Tibial nerve (tissue), 4 donors: ENCODE data around the gene CTU2.

Source experiments
- EP300 ChIP-seq, 2 donors: sonication (generic); formaldehyde crosslinking; IDR thresholded peaks; one replicate each; pipeline ENCODE4 v1.6.1; 2017; ENCODE audit warnings: antibody characterized with exemption in 2 of 2, mild to moderate bottlenecking in 1 of 2
- POLR2A ChIP-seq, 2 donors: fragments of 450-650 bp; IDR thresholded peaks; one replicate each; pipeline ENCODE4 v1.6.1; 2017; ENCODE audit warnings: antibody characterized with exemption in 2 of 2, mild to moderate bottlenecking in 2 of 2, moderate library complexity in 2 of 2
- TF ChIP-seq, protein P1 (sequence below), 5 experiments: fragments of 200-600 bp in 3 of 5; fragments of 450-650 bp in 2 of 5; sonication (generic) in 3 of 5; IDR thresholded peaks; one replicate each; pipeline ENCODE4 v1.5.1; 2016 to 2019; ENCODE audit warnings: antibody characterized with exemption in 5 of 5, mild to moderate bottlenecking in 3 of 5, moderate library complexity in 2 of 5

DNA sequence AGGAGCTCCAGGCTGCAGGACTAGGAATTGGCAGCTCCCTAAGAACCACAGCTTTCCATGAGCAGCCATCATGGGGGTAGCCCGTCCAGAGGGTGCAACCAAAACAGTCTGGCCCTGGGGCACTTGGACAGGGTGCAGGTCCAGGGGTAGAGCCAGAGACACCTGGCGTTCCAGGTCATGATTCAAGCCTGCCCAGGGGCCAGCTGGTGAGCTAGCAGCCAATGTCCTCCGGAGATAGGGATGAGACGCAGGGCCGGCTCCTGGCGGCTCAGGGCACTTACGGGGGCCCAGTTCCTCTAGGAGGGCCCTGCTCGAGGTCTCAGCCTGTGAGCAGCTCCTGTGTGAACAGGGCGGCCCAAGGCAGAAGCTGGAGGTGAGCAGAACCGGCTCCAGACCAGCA is 56.6 kb downstream of the CTU2 start:
- TF ChIP-seq POLR2A (IDR thresholded peaks at IDR 0.05) (no peak), EP300 (IDR thresholded peaks at IDR 0.05) (no peak)
- TF ChIP-seq, protein P1, sequence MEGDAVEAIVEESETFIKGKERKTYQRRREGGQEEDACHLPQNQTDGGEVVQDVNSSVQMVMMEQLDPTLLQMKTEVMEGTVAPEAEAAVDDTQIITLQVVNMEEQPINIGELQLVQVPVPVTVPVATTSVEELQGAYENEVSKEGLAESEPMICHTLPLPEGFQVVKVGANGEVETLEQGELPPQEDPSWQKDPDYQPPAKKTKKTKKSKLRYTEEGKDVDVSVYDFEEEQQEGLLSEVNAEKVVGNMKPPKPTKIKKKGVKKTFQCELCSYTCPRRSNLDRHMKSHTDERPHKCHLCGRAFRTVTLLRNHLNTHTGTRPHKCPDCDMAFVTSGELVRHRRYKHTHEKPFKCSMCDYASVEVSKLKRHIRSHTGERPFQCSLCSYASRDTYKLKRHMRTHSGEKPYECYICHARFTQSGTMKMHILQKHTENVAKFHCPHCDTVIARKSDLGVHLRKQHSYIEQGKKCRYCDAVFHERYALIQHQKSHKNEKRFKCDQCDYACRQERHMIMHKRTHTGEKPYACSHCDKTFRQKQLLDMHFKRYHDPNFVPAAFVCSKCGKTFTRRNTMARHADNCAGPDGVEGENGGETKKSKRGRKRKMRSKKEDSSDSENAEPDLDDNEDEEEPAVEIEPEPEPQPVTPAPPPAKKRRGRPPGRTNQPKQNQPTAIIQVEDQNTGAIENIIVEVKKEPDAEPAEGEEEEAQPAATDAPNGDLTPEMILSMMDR (IDR thresholded peaks at IDR 0.05): no peak
